ENCODE data around the gene ATP5F1D. TPM values are rescaled to one million over a fixed set of nuclear protein-coding genes. Genes with fewer than 3 reads are reported as not detected.

Gene ATP5F1D
- total and polyA plus RNA-seq, 11 donors = 201 to 1,034 (median 459) TPM

DNA sequence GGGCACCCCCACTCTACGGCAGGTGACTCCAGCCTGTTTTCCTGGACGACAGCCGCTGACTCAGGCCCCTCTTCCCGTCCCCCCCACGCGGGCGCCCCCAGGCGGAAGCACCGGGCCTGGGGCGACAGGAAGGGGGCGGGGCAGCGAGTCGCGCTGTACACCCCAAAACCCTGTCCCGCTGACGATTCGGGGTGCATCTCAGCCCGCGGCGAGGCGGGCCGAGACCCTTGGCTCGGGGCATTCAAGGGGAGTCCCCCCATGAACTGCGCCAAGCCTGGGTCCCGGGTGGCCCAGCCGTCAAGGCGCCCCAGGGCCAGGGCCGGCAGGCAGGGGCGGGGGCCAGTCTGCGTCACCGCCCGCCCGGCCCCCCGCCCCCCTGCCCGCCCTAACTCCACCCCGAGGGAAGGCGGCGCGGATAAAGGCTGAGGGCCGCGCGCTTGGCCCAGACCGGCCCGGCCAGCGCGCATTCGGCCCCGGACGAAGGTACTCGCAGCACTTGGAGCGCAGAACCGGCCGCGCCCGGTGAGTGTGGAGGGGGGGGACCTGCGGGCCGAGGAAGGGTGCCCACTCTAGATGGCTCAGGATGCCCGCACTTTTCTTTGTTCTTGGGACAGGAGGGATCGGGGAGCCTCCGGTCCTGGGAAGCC, 6.7 kb downstream of the ATP5F1D start, which contains the start of gene MIDN:
Gene MIDN (plus strand): TSS at position 445 of the 647 bp plus-strand sequence. CDS start 1,714 bp downstream, outside the sequence.
- H3K27ac ChIP-seq = peak within 1 kb of the TSS; percentile 96 to 100 (median 100)
- intact Hi-C loops (cut with DNase I) = loop anchor here in 1 of 10 donors (1.0 to 10.0 kb wide), 2 partner anchors 21 to 323 kb away; partner anchors contain the start of genes ARID3A and CIRBP
- ATAC-seq (peak; percentile 8 to 36 (median 23)), DNase-seq (peak; percentile 89 to 93 (median 91))
- TF ChIP-seq POLR2A (IDR thresholded peaks at IDR 0.05) = peak; percentile 65 to 96
- TF ChIP-seq, protein P1, sequence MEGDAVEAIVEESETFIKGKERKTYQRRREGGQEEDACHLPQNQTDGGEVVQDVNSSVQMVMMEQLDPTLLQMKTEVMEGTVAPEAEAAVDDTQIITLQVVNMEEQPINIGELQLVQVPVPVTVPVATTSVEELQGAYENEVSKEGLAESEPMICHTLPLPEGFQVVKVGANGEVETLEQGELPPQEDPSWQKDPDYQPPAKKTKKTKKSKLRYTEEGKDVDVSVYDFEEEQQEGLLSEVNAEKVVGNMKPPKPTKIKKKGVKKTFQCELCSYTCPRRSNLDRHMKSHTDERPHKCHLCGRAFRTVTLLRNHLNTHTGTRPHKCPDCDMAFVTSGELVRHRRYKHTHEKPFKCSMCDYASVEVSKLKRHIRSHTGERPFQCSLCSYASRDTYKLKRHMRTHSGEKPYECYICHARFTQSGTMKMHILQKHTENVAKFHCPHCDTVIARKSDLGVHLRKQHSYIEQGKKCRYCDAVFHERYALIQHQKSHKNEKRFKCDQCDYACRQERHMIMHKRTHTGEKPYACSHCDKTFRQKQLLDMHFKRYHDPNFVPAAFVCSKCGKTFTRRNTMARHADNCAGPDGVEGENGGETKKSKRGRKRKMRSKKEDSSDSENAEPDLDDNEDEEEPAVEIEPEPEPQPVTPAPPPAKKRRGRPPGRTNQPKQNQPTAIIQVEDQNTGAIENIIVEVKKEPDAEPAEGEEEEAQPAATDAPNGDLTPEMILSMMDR (IDR thresholded peaks at IDR 0.05) = peak in 7 of 12 donors; percentile 17 to 59 (median 48)
- WGBS, 4 donors = 1 to 2% (median 2%) methylated on average over 24 to 60 of the region's 60 CpGs
- H3K4me3 ChIP-seq = peak within 1 kb of the TSS; percentile 43 to 97 (median 84)
- H3K4me1 ChIP-seq = peaks cover 10 to 75% (median 57%) of the 10 kb centered on the region in 12 donors
- H3K9me3 ChIP-seq = no peaks in the 10 kb centered on the region
- no peaks in the 10 kb centered on the region for H3K27me3 ChIP-seq
- H3K36me3 ChIP-seq = peaks cover 0 to 22% (median 14%) of the 10 kb centered on the region in 9 donors

DNA sequence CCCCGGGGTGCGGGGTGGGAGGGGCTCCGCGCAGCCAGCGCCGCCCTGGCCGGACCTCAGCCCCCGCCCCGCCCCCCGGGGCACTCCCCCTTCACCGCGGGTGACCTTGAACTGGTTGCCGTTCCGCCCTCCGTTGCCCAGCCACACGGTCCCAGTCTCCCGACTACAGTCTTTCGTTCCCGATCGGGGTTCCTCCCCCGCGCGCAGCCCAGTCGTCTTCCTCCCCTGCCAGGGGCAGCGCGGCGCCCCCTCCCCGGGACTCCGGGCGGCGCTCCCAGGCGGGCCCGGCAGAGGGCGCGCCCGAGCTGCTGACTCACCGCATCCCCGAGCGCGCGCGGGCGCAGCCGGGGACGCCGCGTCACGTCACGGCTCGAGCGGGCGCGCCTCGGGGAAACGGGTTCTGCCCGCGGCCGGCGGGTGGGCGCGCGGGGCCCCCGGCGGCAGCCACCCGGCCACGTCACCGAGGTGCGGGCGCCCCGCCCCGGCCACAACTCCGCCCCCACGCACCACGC, 7.3 kb downstream of the ATP5F1D start:
- Histone ChIP-seq H3K27ac (peak overlapping the region; percentile 96 to 100 (median 100)), H3K9me3 (no peaks in the 10 kb centered on the region), H3K4me3 (peak overlapping the region; percentile 43 to 97 (median 84)), H3K36me3 (peaks cover under 1 to 26% (median 16%) of the 10 kb centered on the region in 9 donors), H3K27me3 (no peaks in the 10 kb centered on the region), H3K4me1 (peaks cover 15 to 75% (median 57%) of the 10 kb centered on the region in 12 donors)
- 0 to 3% (median 1%) methylated on average over 14 to 74 of the region's 74 CpGs for WGBS, 4 donors
- intact Hi-C loops (cut with DNase I) = loop anchor here in 3 of 10 donors (1.0 to 10.0 kb wide), 3 partner anchors 17 to 324 kb away; partner anchors contain the start of genes ARID3A (in 1 of the 3) and CIRBP (in 1 of the 3)
- ATAC-seq (peak in 2 of 4 donors; percentile 7 to 8), DNase-seq (peak; percentile 88 to 93 (median 89))
- TF ChIP-seq, protein P1 (IDR thresholded peaks at IDR 0.05) = peak; percentile 56 to 95 (median 85)
- TF ChIP-seq POLR2A (IDR thresholded peaks at IDR 0.05) = no peak

DNA sequence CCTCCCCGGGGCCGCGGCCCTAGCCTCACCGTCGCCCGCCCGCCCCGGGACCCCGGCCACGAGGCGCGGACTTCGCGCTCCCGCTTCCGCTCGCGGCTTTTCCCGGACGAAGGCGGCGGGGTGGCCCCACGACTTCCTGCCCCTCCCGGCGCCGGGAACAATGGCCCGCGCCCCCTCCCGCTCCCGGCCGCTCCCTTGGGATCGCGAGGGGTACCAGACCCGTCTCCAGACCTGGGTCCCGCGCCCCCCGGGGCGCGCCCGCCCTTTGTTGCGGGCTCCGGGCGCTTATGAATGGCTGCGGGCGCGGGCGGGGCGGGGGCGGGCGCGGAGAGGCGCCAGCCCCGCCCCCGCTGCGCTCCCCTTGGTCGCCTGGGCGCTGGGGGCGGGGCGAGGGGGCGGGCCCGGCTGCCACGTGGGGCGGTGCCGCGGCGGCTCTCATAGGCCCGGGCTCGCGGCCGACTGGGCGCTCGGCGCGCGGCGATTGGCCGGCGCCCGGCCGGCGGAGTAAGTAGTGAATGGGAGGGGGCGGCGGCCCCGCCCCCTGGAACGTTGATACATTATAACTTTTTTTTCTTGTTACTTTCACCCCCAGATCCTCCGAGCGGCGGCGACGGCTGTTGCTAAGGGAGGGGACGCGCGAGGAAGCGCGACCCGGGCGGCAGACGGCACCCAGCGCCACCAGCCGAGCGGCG, 7.9 kb downstream of the ATP5F1D start:
- Histone ChIP-seq H3K27me3 (no peaks in the 10 kb centered on the region), H3K9me3 (no peaks in the 10 kb centered on the region), H3K27ac (peak overlapping the region; percentile 96 to 100 (median 100)), H3K4me1 (peaks cover 21 to 75% (median 57%) of the 10 kb centered on the region in 12 donors), H3K4me3 (peak overlapping the region; percentile 68 to 97 (median 85)), H3K36me3 (peaks cover 3 to 29% (median 22%) of the 10 kb centered on the region in 9 donors)
- intact Hi-C loops (cut with DNase I) = loop anchor here in 3 of 10 donors (1.0 to 10.0 kb wide), 2 partner anchors 17 to 325 kb away; partner anchors contain the start of gene ARID3A (in 1 of the 3)
- DNase-seq (peak; percentile 92 to 96 (median 94)), ATAC-seq (peak in 2 of 4 donors; percentile 5 to 6)
- WGBS, 4 donors = 1% methylated on average over 45 to 102 of the region's 102 CpGs
- TF ChIP-seq POLR2A (IDR thresholded peaks at IDR 0.05) = peak; percentile 85 to 95
- TF ChIP-seq, protein P1 (IDR thresholded peaks at IDR 0.05) = no peak
